ENCODE measurements around the gene JCHAIN. TPM values are rescaled to one million over a fixed set of nuclear protein-coding genes. Genes with fewer than 3 reads are reported as not detected.

The JCHAIN gene
- polyA plus RNA-seq, 3 donors: 0.69 to 1.6 (median 1.1) TPM

Other genes starting within 250 kb of the JCHAIN start
- under 1 TPM in 2 of 3 donors, not detected in 1; 0.08 to 0.14 TPM for gene MUC7, start 194.3 kb downstream of the JCHAIN start, polyA plus RNA-seq (ENCODE audit: insufficient read length in 3 of 3)
- not detected for gene AMTN, start 147.9 kb downstream of the JCHAIN start, polyA plus RNA-seq (ENCODE audit: insufficient read length in 3 of 3)
- 1 to 10 TPM; 1.2 to 1.7 (median 1.3) TPM for gene AMBN, start 74.3 kb downstream of the JCHAIN start, polyA plus RNA-seq (ENCODE audit: insufficient read length in 3 of 3)
- gene ENAM, start 37.8 kb downstream of the JCHAIN start, polyA plus RNA-seq (ENCODE audit: insufficient read length in 3 of 3): 1 to 10 TPM; 4.7 to 6.0 (median 5.9) TPM
- gene UTP3, start 22.0 kb upstream of the JCHAIN start, polyA plus RNA-seq (ENCODE audit: insufficient read length in 3 of 3): 10 to 100 TPM; 54.0 to 58.0 (median 54.2) TPM
- 10 to 100 TPM; 91.9 to 95.9 (median 93.3) TPM for gene RUFY3, start 55.5 kb upstream of the JCHAIN start, polyA plus RNA-seq (ENCODE audit: insufficient read length in 3 of 3)
- 100 to 1,000 TPM; 134 to 139 (median 136) TPM for gene GRSF1, start 173.4 kb upstream of the JCHAIN start, polyA plus RNA-seq (ENCODE audit: insufficient read length in 3 of 3)
- 10 to 100 TPM; 38.1 to 41.3 (median 39.3) TPM for gene MOB1B, start 235.9 kb upstream of the JCHAIN start, polyA plus RNA-seq (ENCODE audit: insufficient read length in 3 of 3)